HepG2 (cell line): Measurements from ENCODE around the gene TACO1. TPM values are rescaled to one million over a fixed set of nuclear protein-coding genes. Genes with fewer than 3 reads are reported as not detected.

Experiments
- ATAC-seq: fragments of 200-7000 bp; cut with Tn5 transposase; 3 replicates; pipeline ENCODE4 v1.9.1; 2020; ENCODE audit warnings: mild to moderate bottlenecking, moderate library complexity
- BruUV-seq: library from RNA; stranded (reverse); fragments of 400-500 nt; replicated peaks from 2 replicates; lab custom pipeline; 2021; lab: Mats Ljungman, UMichigan
- CTCF ChIA-PET: fragments of 300-600 bp; formaldehyde crosslinking; extraction: SDS; loops from one replicate; lab custom pipeline; 2021; ENCODE audit warnings: low total read pairs, inconsistent platforms, low intra/inter-chr PET ratio; lab: Yijun Ruan, JAX
- POLR2A ChIA-PET: fragments of 350-600 bp; sonication (Branson Sonifier 250); formaldehyde crosslinking; loops from one replicate; lab custom pipeline; 2020; ENCODE audit warnings: antibody characterized with exemption, inconsistent platforms; lab: Yijun Ruan, JAX
- DNase-seq: peaks from one replicate; pipeline ENCODE4 v3.0.0-alpha.2; 2015; ENCODE audit warnings: low spot score
- FAIRE-seq: peaks from 3 replicates; lab custom pipeline; 2011; peaks lifted over from hg19 to GRCh38; lab: Jason Lieb, UNC
- H2AFZ ChIP-seq: one replicate; pipeline ENCODE4 v1.6.1; 2011; ENCODE audit warnings: low read length, inconsistent platforms
- H3K27ac ChIP-seq: fragments of 300-600 bp; 3 replicates; pipeline ENCODE4 v1.8.0; 2011; ENCODE audit warnings: mixed run types, mild to moderate bottlenecking, mixed read lengths, low read length, inconsistent platforms; ENCODE audit not compliant: insufficient read depth; ENCODE audit errors: extremely low read length
- H3K27me3 ChIP-seq, 2 experiments: fragments of 200-600 bp in 1 of 2; 2 replicates in 1 of 2; 3 replicates in 1 of 2; pipeline versions ENCODE4 v1.6.0 to v1.8.0; 2011; ENCODE audit warnings: low read length in 2 of 2, mild to moderate bottlenecking in 2 of 2, moderate library complexity in 2 of 2, inconsistent platforms in 1 of 2; ENCODE audit not compliant: insufficient read depth in 2 of 2, control insufficient read depth in 1 of 2
- H3K36me3 ChIP-seq, 2 experiments: fragments of 200-600 bp in 1 of 2; replicated peaks in 1 of 2; 2 replicates in 1 of 2; 3 replicates in 1 of 2; pipeline versions ENCODE4 v1.5.1 to v1.8.0; 2011; ENCODE audit warnings: low read length in 2 of 2, inconsistent platforms in 1 of 2; ENCODE audit not compliant: insufficient read depth in 2 of 2, control insufficient read depth in 1 of 2
- H3K4me1 ChIP-seq: 2 replicates; pipeline ENCODE4 v1.5.1; 2012; ENCODE audit warnings: low read length, inconsistent platforms; ENCODE audit not compliant: insufficient read depth
- H3K4me2 ChIP-seq: 2 replicates; pipeline ENCODE4 v1.6.0; 2011; ENCODE audit warnings: low read depth, low read length, inconsistent platforms
- H3K4me3 ChIP-seq, 3 experiments: fragments of 200-600 bp in 1 of 3; sonication (generic), shearing (Covaris generic) in 1 of 3; replicated peaks in 1 of 3; 2 replicates each; pipeline ENCODE4 v1.5.1; 2011 to 2016; ENCODE audit warnings: low read length in 3 of 3, inconsistent platforms in 2 of 3, low read depth in 2 of 3, mild to moderate bottlenecking in 2 of 3, control low read depth in 1 of 3, mixed read lengths in 1 of 3; ENCODE audit not compliant: insufficient read depth in 1 of 3
- H3K79me2 ChIP-seq: one replicate; pipeline ENCODE4 v1.6.1; 2011; ENCODE audit warnings: low read length, inconsistent platforms; ENCODE audit not compliant: insufficient read depth
- H3K9ac ChIP-seq: 2 replicates; pipeline ENCODE4 v1.6.0; 2011; ENCODE audit warnings: mild to moderate bottlenecking, low read depth, low read length, inconsistent platforms; ENCODE audit not compliant: insufficient read depth
- H3K9me3 ChIP-seq: 2 replicates; pipeline ENCODE4 v1.5.1; 2012; ENCODE audit warnings: mild to moderate bottlenecking, low read length
- H4K20me1 ChIP-seq: 2 replicates; pipeline ENCODE4 v1.6.0; 2011; ENCODE audit warnings: inconsistent platforms, mild to moderate bottlenecking, low read length, moderate library complexity; ENCODE audit not compliant: insufficient read depth
- CAMTA2 ChIP-seq: sonication (generic); formaldehyde crosslinking; IDR thresholded peaks from 2 replicates; pipeline ENCODE4 v1.4.0; 2020; ENCODE audit warnings: mild to moderate bottlenecking, missing genetic modification reagents, borderline replicate concordance
- HCFC1 ChIP-seq: fragments of 150-350 bp; IDR thresholded peaks from 2 replicates; pipeline ENCODE4 v1.6.1; 2014; ENCODE audit warnings: low read depth, low read length
- HDAC6 ChIP-seq: fragments of 200-600 bp; sonication (generic); IDR thresholded peaks from 2 replicates; pipeline ENCODE4 v1.7.0; 2017; ENCODE audit warnings: mild to moderate bottlenecking, antibody characterized with exemption, low read length, low read depth
- HMGA1 ChIP-seq: sonication (generic); formaldehyde crosslinking; conservative IDR thresholded peaks from 2 replicates; pipeline ENCODE4 v1.4.0; 2020; ENCODE audit warnings: missing genetic modification reagents
- KMT2B ChIP-seq: IDR thresholded peaks from 2 replicates; pipeline ENCODE4 v1.6.1; 2016; ENCODE audit warnings: missing genetic modification reagents, missing compliant biosample characterization
- PHF21A ChIP-seq: sonication (generic); formaldehyde crosslinking; IDR thresholded peaks from 2 replicates; pipeline ENCODE4 v1.5.0; 2020; ENCODE audit warnings: mild to moderate bottlenecking, missing genetic modification reagents
- RELA ChIP-seq: sonication (generic); formaldehyde crosslinking; IDR thresholded peaks from 2 replicates; pipeline ENCODE4 v1.4.0; 2020; ENCODE audit warnings: missing genetic modification reagents
- USF2 ChIP-seq, 2 experiments: sonication (generic) in 1 of 2; formaldehyde crosslinking in 1 of 2; IDR thresholded peaks; 2 replicates each; pipeline versions ENCODE4 v1.5.1 to v1.6.1; 2011 to 2020; ENCODE audit warnings: borderline replicate concordance in 1 of 2, low read depth in 1 of 2, low read length in 1 of 2, mild to moderate bottlenecking in 1 of 2, missing genetic modification reagents in 1 of 2, moderate library complexity in 1 of 2
- ZBTB33 ChIP-seq: sonication (generic); formaldehyde crosslinking; IDR thresholded peaks from 2 replicates; pipeline ENCODE4 v1.4.0; 2020; ENCODE audit warnings: missing genetic modification reagents
- ZBTB8A ChIP-seq: sonication (generic); formaldehyde crosslinking; IDR thresholded peaks from 2 replicates; pipeline ENCODE4 v1.4.0; 2020; ENCODE audit warnings: mild to moderate bottlenecking, low read depth, missing genetic modification reagents, borderline replicate concordance
- ZNF543 ChIP-seq: sonication (generic); formaldehyde crosslinking; IDR thresholded peaks from 2 replicates; pipeline ENCODE4 v1.4.0; 2020; ENCODE audit warnings: mild to moderate bottlenecking, missing genetic modification reagents
- ZNF562 ChIP-seq: sonication (generic); formaldehyde crosslinking; IDR thresholded peaks from 2 replicates; pipeline ENCODE4 v1.8.0; 2022; ENCODE audit warnings: missing genetic modification reagents, borderline replicate concordance
- ZNF598 ChIP-seq: sonication (generic); formaldehyde crosslinking; IDR thresholded peaks from 2 replicates; pipeline ENCODE4 v1.5.1; 2020; ENCODE audit warnings: mild to moderate bottlenecking, missing genetic modification reagents, borderline replicate concordance
- ZNF691 ChIP-seq: sonication (generic); formaldehyde crosslinking; IDR thresholded peaks from 2 replicates; pipeline ENCODE4 v1.4.0; 2020; ENCODE audit warnings: missing genetic modification reagents, low read depth, mild to moderate bottlenecking, borderline replicate concordance
- ZNF737 ChIP-seq: sonication (generic); formaldehyde crosslinking; IDR thresholded peaks from 2 replicates; pipeline ENCODE4 v1.5.0; 2020; ENCODE audit warnings: missing genetic modification reagents, mild to moderate bottlenecking, borderline replicate concordance
- ZXDC ChIP-seq: sonication (generic); formaldehyde crosslinking; IDR thresholded peaks from 2 replicates; pipeline ENCODE4 v1.5.0; 2020; ENCODE audit warnings: mild to moderate bottlenecking, missing genetic modification reagents
- WGBS: methylation state at CpG from one replicate; pipeline ENCODE4 v1.1.6; 2017; ENCODE audit warnings: low lambda C conversion rate; 5-methylcytosine and 5-hydroxymethylcytosine counted together
- in situ Hi-C: cut with HindIII; loops from 2 replicates; pipeline ENCODE4 v1.10.0; 2017; ENCODE audit warnings: low pct_unique_long_range_greater_than_20kb; ENCODE audit not compliant: extremely low pct_ligation_motif_present
- intact Hi-C: fragments of 100-400 bp; cut with micrococcal nuclease; formaldehyde crosslinking; loops from one replicate; pipeline ENCODE4 v1.10.0; 2022; ENCODE audit not compliant: unreplicated experiment
- polyA plus RNA-seq, 8 experiments: library from polyadenylated mRNA; depleted of rRNA in 3 of 8; stranded (reverse) in 7 of 8; unstranded in 1 of 8; fragments of >200 nt; fragmentation: Illumina TruSeq in 4 of 8; extraction: Trizol in 4 of 8; gene quantifications; 2 replicates each; pipeline versions ENCODE4 v1.2.1 to v1.2.3, GENCODE V29; 2011 to 2016; ENCODE audit warnings: low read depth in 4 of 8, missing spikeins in 1 of 8, mixed read lengths in 1 of 8; ENCODE audit not compliant: insufficient read depth in 1 of 8
- total RNA-seq, 5 experiments: library from RNA; depleted of rRNA; stranded (reverse); fragments of >200 nt; fragmentation: Illumina TruSeq; extraction: Trizol; gene quantifications; 2 replicates each; pipeline ENCODE4 v1.2.3, GENCODE V29; 2016; ENCODE audit warnings: low read depth in 1 of 5

Gene TACO1
- total and polyA plus RNA-seq, 2 of the 13 experiments (the other 11 are each of a cell fraction or from before 2014, with no cell fraction given), result 34.7 to 53.6 TPM

GRCh38 chr17:63588797-63589196, 11.9 kb upstream of the TACO1 start:
- CTCF ChIA-PET, result no interaction called here
- Histone ChIP-seq H3K27ac (no peak overlapping the region), H4K20me1 (no peaks in the 10 kb centered on the region; the same call in 1 of the 2 replicates), H3K9ac (no peak overlapping the region), H2AFZ (no peak overlapping the region), H3K79me2 (no peaks in the 10 kb centered on the region), H3K4me2 (no peak overlapping the region), H3K4me1 (no peaks in the 10 kb centered on the region), H3K36me3 (peaks cover 42 to 63% of the 10 kb centered on the region in 2 experiments), H3K9me3 (no peaks in the 10 kb centered on the region), H3K4me3 (no peak overlapping the region), H3K27me3 (no peaks in the 10 kb centered on the region)
- POLR2A ChIA-PET, result no interaction called here
- in situ Hi-C loops (no loop called here), intact Hi-C loops (no loop called here)
- BruUV-seq, result no TSS peak
- ATAC-seq (no peak), DNase-seq (no peak), FAIRE-seq (no peak)
- WGBS, result 94% methylated on average over 11 of the region's 11 CpGs
- TF ChIP-seq ZNF691 (CRISPR knock-in tag) (no peak), USF2 (IDR thresholded peaks at IDR 0.05; ENCODE audit: low read depth, low read length) (no peak), USF2 (CRISPR knock-in tag; IDR thresholded peaks at IDR 0.05; ENCODE audit: borderline replicate concordance) (no peak), HDAC6 (no peak), KMT2B (CRISPR knock-in tag) (no peak), ZNF598 (no peak), ZBTB33 (0 out of 2 replicates have a peak, but pooled peaks have one; percentile 9), HCFC1 (no peak), ZNF562 (CRISPR knock-in tag) (no peak), ZXDC (CRISPR knock-in tag) (0 out of 2 replicates have a peak, but pooled peaks have one; percentile 21), ZBTB8A (CRISPR knock-in tag) (no peak), RELA (CRISPR knock-in tag) (no peak), CAMTA2 (CRISPR knock-in tag) (no peak), PHF21A (CRISPR knock-in tag) (peak; percentile 32; the same call in 1 of the 2 replicates), ZNF543 (CRISPR knock-in tag) (no peak), HMGA1 (no peak), ZNF737 (0 out of 2 replicates have a peak, but pooled peaks have one; percentile 54)
